ENCODE data around the gene MACF1.

Gene MACF1

GRCh38 chr1:39422614-39423013, 218.1 kb downstream of the MACF1 start:
- Histone ChIP-seq H3K9me3 (ENCODE audit: severe bottlenecking) (no peaks in the 10 kb centered on the region), H3K4me3 (ENCODE audit: low read depth, low read length) (no peak overlapping the region), H3K27ac (no peak overlapping the region), H3K36me3 (peaks cover 48% of the 10 kb centered on the region), H3K27me3 (ENCODE audit: insufficient read depth, low read depth, severe bottlenecking) (no peaks in the 10 kb centered on the region)
- TF ChIP-seq, protein P1, sequence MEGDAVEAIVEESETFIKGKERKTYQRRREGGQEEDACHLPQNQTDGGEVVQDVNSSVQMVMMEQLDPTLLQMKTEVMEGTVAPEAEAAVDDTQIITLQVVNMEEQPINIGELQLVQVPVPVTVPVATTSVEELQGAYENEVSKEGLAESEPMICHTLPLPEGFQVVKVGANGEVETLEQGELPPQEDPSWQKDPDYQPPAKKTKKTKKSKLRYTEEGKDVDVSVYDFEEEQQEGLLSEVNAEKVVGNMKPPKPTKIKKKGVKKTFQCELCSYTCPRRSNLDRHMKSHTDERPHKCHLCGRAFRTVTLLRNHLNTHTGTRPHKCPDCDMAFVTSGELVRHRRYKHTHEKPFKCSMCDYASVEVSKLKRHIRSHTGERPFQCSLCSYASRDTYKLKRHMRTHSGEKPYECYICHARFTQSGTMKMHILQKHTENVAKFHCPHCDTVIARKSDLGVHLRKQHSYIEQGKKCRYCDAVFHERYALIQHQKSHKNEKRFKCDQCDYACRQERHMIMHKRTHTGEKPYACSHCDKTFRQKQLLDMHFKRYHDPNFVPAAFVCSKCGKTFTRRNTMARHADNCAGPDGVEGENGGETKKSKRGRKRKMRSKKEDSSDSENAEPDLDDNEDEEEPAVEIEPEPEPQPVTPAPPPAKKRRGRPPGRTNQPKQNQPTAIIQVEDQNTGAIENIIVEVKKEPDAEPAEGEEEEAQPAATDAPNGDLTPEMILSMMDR (IDR thresholded peaks at IDR 0.05; ENCODE audit: low read depth, low read length): no peak
- no peak for DNase-seq

DNA sequence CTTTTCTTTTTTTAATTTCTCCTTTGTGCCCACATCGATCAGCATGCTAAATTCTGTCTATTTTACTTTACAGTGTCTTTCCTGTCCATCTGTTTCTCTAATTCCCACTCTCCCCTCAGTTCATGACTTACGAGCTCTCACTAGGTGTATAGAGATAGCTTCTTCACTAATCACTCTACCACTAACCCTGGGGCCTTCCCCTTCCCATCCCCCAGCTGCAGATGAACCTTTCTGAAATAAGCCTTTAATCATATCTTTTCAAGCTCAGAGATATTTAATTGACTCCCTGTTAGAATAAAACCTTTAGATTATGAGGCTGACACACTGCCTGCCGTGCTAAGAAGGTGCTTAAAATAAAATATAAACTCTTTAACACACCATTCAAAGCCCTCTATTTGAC, 220.7 kb downstream of the MACF1 start:
- peaks cover 67% of the 10 kb centered on the region for H3K36me3 ChIP-seq
- H3K9me3 ChIP-seq (ENCODE audit: severe bottlenecking): no peaks in the 10 kb centered on the region
- H3K27me3 ChIP-seq (ENCODE audit: insufficient read depth, low read depth, severe bottlenecking): no peaks in the 10 kb centered on the region
- no peak overlapping the region for H3K4me3 ChIP-seq (ENCODE audit: low read depth, low read length)
- DNase-seq: peak; percentile 74
- TF ChIP-seq, protein P1 (IDR thresholded peaks at IDR 0.05; ENCODE audit: low read depth, low read length): no peak
- peak overlapping the region; percentile 37 for H3K27ac ChIP-seq

GRCh38 chr1:39425634-39426033, 221.1 kb downstream of the MACF1 start:
- H3K9me3 ChIP-seq (ENCODE audit: severe bottlenecking): no peaks in the 10 kb centered on the region
- H3K27me3 ChIP-seq (ENCODE audit: insufficient read depth, low read depth, severe bottlenecking): no peaks in the 10 kb centered on the region
- H3K4me3 ChIP-seq (ENCODE audit: low read depth, low read length): no peak overlapping the region
- H3K36me3 ChIP-seq: peaks cover 72% of the 10 kb centered on the region
- no peak for DNase-seq
- TF ChIP-seq, protein P1 (IDR thresholded peaks at IDR 0.05; ENCODE audit: low read depth, low read length): no peak
- peak overlapping the region; percentile 37 for H3K27ac ChIP-seq

- Histone ChIP-seq H3K4me3 (ENCODE audit: low read depth, low read length) (no peak overlapping the region), H3K36me3 (peaks cover 78% of the 10 kb centered on the region)
These were observed 221.9 kb downstream of the MACF1 start for GRCh38 chr1:39426346-39426745.

GRCh38 chr1:39427374-39427773, 222.9 kb downstream of the MACF1 start:
- no peak for DNase-seq
- H3K27ac ChIP-seq: no peak overlapping the region
- H3K9me3 ChIP-seq (ENCODE audit: severe bottlenecking): no peaks in the 10 kb centered on the region
- TF ChIP-seq, protein P1 (IDR thresholded peaks at IDR 0.05; ENCODE audit: low read depth, low read length): no peak
- H3K27me3 ChIP-seq (ENCODE audit: insufficient read depth, low read depth, severe bottlenecking): no peaks in the 10 kb centered on the region
- no peak overlapping the region for H3K4me3 ChIP-seq (ENCODE audit: low read depth, low read length)
- H3K36me3 ChIP-seq: peaks cover 84% of the 10 kb centered on the region

More at GRCh38 chr1:39426346-39426745, 221.9 kb downstream of the MACF1 start:
- Histone ChIP-seq H3K27ac (no peak overlapping the region), H3K27me3 (ENCODE audit: insufficient read depth, low read depth, severe bottlenecking) (no peaks in the 10 kb centered on the region), H3K9me3 (ENCODE audit: severe bottlenecking) (no peaks in the 10 kb centered on the region)
- no peak for DNase-seq
- TF ChIP-seq, protein P1 (IDR thresholded peaks at IDR 0.05; ENCODE audit: low read depth, low read length): no peak

GRCh38 chr1:39427912-39428311, 223.4 kb downstream of the MACF1 start:
- no peak overlapping the region for H3K4me3 ChIP-seq (ENCODE audit: low read depth, low read length)
- H3K36me3 ChIP-seq: peaks cover 84% of the 10 kb centered on the region
- no peaks in the 10 kb centered on the region for H3K27me3 ChIP-seq (ENCODE audit: insufficient read depth, low read depth, severe bottlenecking)
- TF ChIP-seq, protein P1 (IDR thresholded peaks at IDR 0.05; ENCODE audit: low read depth, low read length): no peak
- DNase-seq: no peak
- no peak overlapping the region for H3K27ac ChIP-seq
- H3K9me3 ChIP-seq (ENCODE audit: severe bottlenecking): no peaks in the 10 kb centered on the region
